OCI-LY3 (cell line): ENCODE results near the gene CDAN1.

Experiments
- H2AFZ ChIP-seq: fragments of 200-600, 300-600 bp; shearing (Covaris generic); 2 replicates; pipeline ENCODE4 v1.6.0; 2014; ENCODE audit warnings: antibody characterized with exemption, low read depth, low read length
- H3K27ac ChIP-seq: fragments of 200-600, 300-600 bp; sonication (generic); 2 replicates; pipeline ENCODE4 v1.5.1; 2014; ENCODE audit warnings: mild to moderate bottlenecking, low read length, moderate library complexity, mixed read lengths
- H3K27me3 ChIP-seq: fragments of 200-600, 300-600 bp; sonication (generic); 2 replicates; pipeline ENCODE4 v1.6.1; 2014; ENCODE audit warnings: low read depth, low read length, mixed read lengths
- H3K36me3 ChIP-seq: fragments of 200-600, 300-600 bp; sonication (generic); replicated peaks from 2 replicates; pipeline ENCODE3; 2014; ENCODE audit warnings: low read depth, low read length, mixed read lengths
- H3K4me1 ChIP-seq: fragments of 300-600, 200-600 bp; sonication (generic); 2 replicates; pipeline ENCODE4 v1.6.1; 2014; ENCODE audit warnings: low read length, mixed read lengths
- H3K4me2 ChIP-seq: fragments of 200-600, 300-600 bp; sonication (generic); 2 replicates; pipeline ENCODE4 v1.6.1; 2014; ENCODE audit warnings: low read length, mixed read lengths
- H3K4me3 ChIP-seq: fragments of 300-600, 200-600 bp; sonication (generic); 2 replicates; pipeline ENCODE4 v1.5.1; 2014; ENCODE audit warnings: antibody characterized with exemption, mild to moderate bottlenecking, low read length, moderate library complexity
- H3K79me2 ChIP-seq: fragments of 300-600, 200-600 bp; shearing (Covaris generic); 2 replicates; pipeline ENCODE4 v1.6.1; 2014; ENCODE audit warnings: mild to moderate bottlenecking, low read length, mixed read lengths
- H3K9ac ChIP-seq: fragments of 300-600, 200-600 bp; shearing (Covaris generic); 2 replicates; pipeline ENCODE4 v1.6.0; 2014; ENCODE audit warnings: mild to moderate bottlenecking, low read length, moderate library complexity
- H3K9me3 ChIP-seq: fragments of 200-600, 300-600 bp; shearing (Covaris generic); 2 replicates; pipeline ENCODE4 v1.6.1; 2014; ENCODE audit warnings: low read length, mixed read lengths; ENCODE audit not compliant: insufficient read depth
- H4K20me1 ChIP-seq: fragments of 200-600, 300-600 bp; sonication (generic); 2 replicates; pipeline ENCODE4 v1.6.1; 2016; ENCODE audit warnings: low read length, mixed read lengths; ENCODE audit not compliant: insufficient read depth
- CTCF ChIP-seq: fragments of 200-600, 300-600 bp; sonication (generic); IDR thresholded peaks from 2 replicates; pipeline ENCODE4 v1.5.1; 2014; ENCODE audit warnings: antibody characterized with exemption, low read length, low read depth
- EZH2phosphoT487 ChIP-seq: fragments of 200-600 bp; shearing (Covaris generic); IDR thresholded peaks from 2 replicates; pipeline ENCODE4 v1.6.1; 2018; ENCODE audit warnings: antibody characterized with exemption, mixed run types, low read depth

The CDAN1 gene

GRCh38 chr15:42744195-42744594 is 7.3 kb upstream of the CDAN1 start:
- Histone ChIP-seq H2AFZ (no peak overlapping the region), H3K36me3 (no peaks in the 10 kb centered on the region), H3K27me3 (no peaks in the 10 kb centered on the region), H3K4me3 (no peak overlapping the region), H3K79me2 (no peaks in the 10 kb centered on the region), H3K9me3 (no peaks in the 10 kb centered on the region), H3K27ac (no peak overlapping the region), H4K20me1 (no peaks in the 10 kb centered on the region), H3K4me2 (no peak overlapping the region), H3K9ac (no peak overlapping the region), H3K4me1 (no peaks in the 10 kb centered on the region)
- TF ChIP-seq CTCF, result no peak
- no peak for TF ChIP-seq EZH2phosphoT487

- H3K27me3 ChIP-seq, result no peaks in the 10 kb centered on the region
- peaks cover 5% of the 10 kb centered on the region for H3K4me1 ChIP-seq
- no peaks in the 10 kb centered on the region for H4K20me1 ChIP-seq
- no peaks in the 10 kb centered on the region for H3K9me3 ChIP-seq
- no peaks in the 10 kb centered on the region for H3K36me3 ChIP-seq
- no peak for TF ChIP-seq EZH2phosphoT487
- TF ChIP-seq CTCF, result no peak
- H3K4me3 ChIP-seq, result no peak overlapping the region
- H2AFZ ChIP-seq, result no peak overlapping the region
- no peak overlapping the region for H3K9ac ChIP-seq
- H3K27ac ChIP-seq, result no peak overlapping the region
- H3K4me2 ChIP-seq, result no peak overlapping the region
- H3K79me2 ChIP-seq, result no peaks in the 10 kb centered on the region
Measured at GRCh38 chr15:42742149-42742548, 5.2 kb upstream of the CDAN1 start.

GRCh38 chr15:42741710-42742109 is 4.8 kb upstream of the CDAN1 start:
- Histone ChIP-seq H3K4me1 (peaks cover 5% of the 10 kb centered on the region), H3K27me3 (no peaks in the 10 kb centered on the region), H3K4me2 (no peak overlapping the region), H3K27ac (no peak overlapping the region), H3K9me3 (no peaks in the 10 kb centered on the region), H3K4me3 (no peak overlapping the region), H3K79me2 (no peaks in the 10 kb centered on the region; the same call in 1 of the 2 replicates), H3K9ac (no peak overlapping the region), H4K20me1 (no peaks in the 10 kb centered on the region), H2AFZ (no peak overlapping the region), H3K36me3 (no peaks in the 10 kb centered on the region)
- no peak for TF ChIP-seq CTCF
- no peak for TF ChIP-seq EZH2phosphoT487

- H3K9ac ChIP-seq, result peak overlapping the region; percentile 65
- no peak overlapping the region for H3K27ac ChIP-seq
- TF ChIP-seq CTCF (no peak), EZH2phosphoT487 (no peak)
- peak overlapping the region; percentile 48 for H2AFZ ChIP-seq
- peaks cover 4% of the 10 kb centered on the region; the same call in 1 of the 2 replicates for H4K20me1 ChIP-seq
- no peaks in the 10 kb centered on the region for H3K9me3 ChIP-seq
- peak overlapping the region; percentile 95 for H3K4me3 ChIP-seq
- H3K79me2 ChIP-seq, result peaks cover 18% of the 10 kb centered on the region
- H3K4me1 ChIP-seq, result peaks cover 27% of the 10 kb centered on the region
- no peaks in the 10 kb centered on the region for H3K27me3 ChIP-seq
- peak overlapping the region; percentile 64 for H3K4me2 ChIP-seq
- peaks cover 19% of the 10 kb centered on the region for H3K36me3 ChIP-seq
Measured at GRCh38 chr15:42737529-42738328, 801 bp upstream of the CDAN1 start.
